K562 (cell line): ENCODE results near the gene BMP6. TPM values are rescaled to one million over a fixed set of nuclear protein-coding genes. Genes with fewer than 3 reads are reported as not detected.
A peak's percentile ranks its signal among the peaks of the same experiment; 100 is the strongest.

Experiments
- BMI1 ChIP-seq: fragments of 150-350 bp; IDR thresholded peaks from 2 replicates; pipeline ENCODE4 v1.6.1; 2014; ENCODE audit warnings: low read length
- CTCF ChIP-seq, 3 experiments: IDR thresholded peaks in 2 of 3; conservative IDR thresholded peaks in 1 of 3; 2 replicates each; pipeline ENCODE4 v1.5.1; 2011 to 2012; ENCODE audit warnings: low read length in 3 of 3, mild to moderate bottlenecking in 3 of 3, control low read depth in 2 of 3, improper control_type of control experiment in 1 of 3, inconsistent platforms in 1 of 3, low read depth in 1 of 3, mixed read lengths in 1 of 3, moderate library complexity in 1 of 3; ENCODE audit not compliant: insufficient read depth in 2 of 3
- E2F4 ChIP-seq: sonication (generic); formaldehyde crosslinking; IDR thresholded peaks from 2 replicates; pipeline ENCODE4 v1.8.0; 2022; ENCODE audit warnings: mild to moderate bottlenecking, low read depth, missing genetic modification reagents
- HES1 ChIP-seq: fragments of 450-650 bp; IDR thresholded peaks from 2 replicates; pipeline ENCODE4 v1.6.1; 2016; ENCODE audit warnings: low read depth, mild to moderate bottlenecking, moderate library complexity
- MLLT1 ChIP-seq, 2 experiments: fragments of 450-650 bp; IDR thresholded peaks; 2 replicates each; pipeline ENCODE4 v1.6.1; 2016
- MTF1 ChIP-seq: fragments of 250-450 bp; sonication (Bioruptor Pico); IDR thresholded peaks from 2 replicates; pipeline ENCODE4 v1.9.0; 2021; ENCODE audit warnings: moderate library complexity, mild to moderate bottlenecking, inconsistent platforms, borderline replicate concordance
- NFE2 ChIP-seq: IDR thresholded peaks from 2 replicates; pipeline ENCODE4 v1.6.1; 2014; ENCODE audit warnings: antibody characterized with exemption, low read depth
- PHB ChIP-seq: fragments of 250-450 bp; sonication (Bioruptor Pico); IDR thresholded peaks from 2 replicates; pipeline ENCODE4 v1.5.0; 2021
- PHTF2 ChIP-seq: fragments of 250-450 bp; sonication (Bioruptor Pico); IDR thresholded peaks from 2 replicates; pipeline ENCODE4 v1.5.0; 2021; ENCODE audit warnings: mild to moderate bottlenecking
- POLR3G ChIP-seq: IDR thresholded peaks from 2 replicates; pipeline ENCODE4 v1.6.1; 2011; ENCODE audit not compliant: insufficient read length, insufficient replicate concordance; ENCODE audit errors: extremely low read depth
- TAL1 ChIP-seq: fragments of 450-650 bp; IDR thresholded peaks from 2 replicates; pipeline ENCODE4 v1.6.1; 2016; ENCODE audit warnings: mild to moderate bottlenecking
- ZBTB9 ChIP-seq: fragments of 450-650 bp; formaldehyde crosslinking; IDR thresholded peaks from 2 replicates; pipeline ENCODE4 v1.4.0; 2020; ENCODE audit warnings: mild to moderate bottlenecking, moderate library complexity
- ZNF3 ChIP-seq: fragments of 250-450 bp; sonication (Bioruptor Pico); IDR thresholded peaks from 2 replicates; pipeline ENCODE4 v1.5.0; 2021; ENCODE audit warnings: mild to moderate bottlenecking, moderate library complexity
- polyA plus RNA-seq, 8 experiments: library from polyadenylated mRNA; depleted of rRNA in 4 of 8; stranded (reverse) in 5 of 8; unstranded in 3 of 8; fragments of >200 nt; fragmentation: Nextera tagmentation in 2 of 8; fragmentation: Illumina TruSeq in 1 of 8; extraction: Ambion mirVana in 2 of 8; extraction: Trizol in 1 of 8; gene quantifications; 2 replicates each; pipeline versions ENCODE4 v1.2.1 to v1.2.3, GENCODE V29; 2011 to 2014; ENCODE audit warnings: inconsistent platforms in 1 of 8, missing spikeins in 1 of 8
- total RNA-seq, 7 experiments: library from RNA; depleted of rRNA in 6 of 7; stranded (reverse); fragments of >200 nt in 6 of 7; fragmentation: Illumina TruSeq in 2 of 7; extraction: Trizol in 2 of 7; gene quantifications; 2 replicates each; pipeline versions ENCODE4 v1.2.1 to v1.2.3, GENCODE V29; 2011 to 2021; ENCODE audit warnings: low replicate concordance in 1 of 7
- TF ChIP-seq, protein P1 (sequence below): fragments of 200-800 bp; sonication (Bioruptor generic); IDR thresholded peaks from 2 replicates; pipeline ENCODE4 v1.6.1; 2016; ENCODE audit warnings: missing genetic modification characterization, missing compliant biosample characterization

BMP6 gene
- total and polyA plus RNA-seq, 9 of the 15 experiments (the other 6 are each of a cell fraction or from before 2014, with no cell fraction given), result 0.01 to 0.13 (median 0.06) TPM; not detected in 3

GRCh38 chr6:7732228-7732627 lies 6.3 kb downstream of the BMP6 start (continued):
- TF ChIP-seq ZBTB9 (CRISPR knock-in tag), result no peak
- TF ChIP-seq MTF1, result no peak
- no peak for TF ChIP-seq PHTF2 (CRISPR knock-in tag)
- TF ChIP-seq, protein P1, sequence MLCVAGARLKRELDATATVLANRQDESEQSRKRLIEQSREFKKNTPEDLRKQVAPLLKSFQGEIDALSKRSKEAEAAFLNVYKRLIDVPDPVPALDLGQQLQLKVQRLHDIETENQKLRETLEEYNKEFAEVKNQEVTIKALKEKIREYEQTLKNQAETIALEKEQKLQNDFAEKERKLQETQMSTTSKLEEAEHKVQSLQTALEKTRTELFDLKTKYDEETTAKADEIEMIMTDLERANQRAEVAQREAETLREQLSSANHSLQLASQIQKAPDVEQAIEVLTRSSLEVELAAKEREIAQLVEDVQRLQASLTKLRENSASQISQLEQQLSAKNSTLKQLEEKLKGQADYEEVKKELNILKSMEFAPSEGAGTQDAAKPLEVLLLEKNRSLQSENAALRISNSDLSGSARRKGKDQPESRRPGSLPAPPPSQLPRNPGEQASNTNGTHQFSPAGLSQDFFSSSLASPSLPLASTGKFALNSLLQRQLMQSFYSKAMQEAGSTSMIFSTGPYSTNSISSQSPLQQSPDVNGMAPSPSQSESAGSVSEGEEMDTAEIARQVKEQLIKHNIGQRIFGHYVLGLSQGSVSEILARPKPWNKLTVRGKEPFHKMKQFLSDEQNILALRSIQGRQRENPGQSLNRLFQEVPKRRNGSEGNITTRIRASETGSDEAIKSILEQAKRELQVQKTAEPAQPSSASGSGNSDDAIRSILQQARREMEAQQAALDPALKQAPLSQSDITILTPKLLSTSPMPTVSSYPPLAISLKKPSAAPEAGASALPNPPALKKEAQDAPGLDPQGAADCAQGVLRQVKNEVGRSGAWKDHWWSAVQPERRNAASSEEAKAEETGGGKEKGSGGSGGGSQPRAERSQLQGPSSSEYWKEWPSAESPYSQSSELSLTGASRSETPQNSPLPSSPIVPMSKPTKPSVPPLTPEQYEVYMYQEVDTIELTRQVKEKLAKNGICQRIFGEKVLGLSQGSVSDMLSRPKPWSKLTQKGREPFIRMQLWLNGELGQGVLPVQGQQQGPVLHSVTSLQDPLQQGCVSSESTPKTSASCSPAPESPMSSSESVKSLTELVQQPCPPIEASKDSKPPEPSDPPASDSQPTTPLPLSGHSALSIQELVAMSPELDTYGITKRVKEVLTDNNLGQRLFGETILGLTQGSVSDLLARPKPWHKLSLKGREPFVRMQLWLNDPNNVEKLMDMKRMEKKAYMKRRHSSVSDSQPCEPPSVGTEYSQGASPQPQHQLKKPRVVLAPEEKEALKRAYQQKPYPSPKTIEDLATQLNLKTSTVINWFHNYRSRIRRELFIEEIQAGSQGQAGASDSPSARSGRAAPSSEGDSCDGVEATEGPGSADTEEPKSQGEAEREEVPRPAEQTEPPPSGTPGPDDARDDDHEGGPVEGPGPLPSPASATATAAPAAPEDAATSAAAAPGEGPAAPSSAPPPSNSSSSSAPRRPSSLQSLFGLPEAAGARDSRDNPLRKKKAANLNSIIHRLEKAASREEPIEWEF, result no peak
- peak; percentile 55; the same call in 1 of the 2 replicates for TF ChIP-seq BMI1
- TF ChIP-seq POLR3G, result no peak
- no peak for TF ChIP-seq HES1
- TF ChIP-seq E2F4, result no peak
- TF ChIP-seq TAL1, result no peak
- TF ChIP-seq NFE2, result peak; percentile 96
- peak in 1 of 3 experiments; percentile 3; a peak in 1 of 6 replicates for TF ChIP-seq CTCF (IDR thresholded peaks at IDR 0.05 in 2 of 3, conservative IDR thresholded peaks at IDR 0.05 in 1 of 3; ENCODE audit: insufficient read depth in 2 of 3, low read depth in 1 of 3, low read length in 3 of 3)
- TF ChIP-seq MLLT1 (IDR thresholded peaks at IDR 0.05), result no peak
- TF ChIP-seq ZNF3 (CRISPR knock-in tag), result no peak
- no peak for TF ChIP-seq PHB (CRISPR knock-in tag)
